GM12872 (cell line): ENCODE measurements around the gene HYAL1.

Source experiments
- TF ChIP-seq, protein P1 (sequence below): IDR thresholded peaks from 3 replicates; pipeline ENCODE4 v1.5.1; 2011; ENCODE audit warnings: low read depth, mild to moderate bottlenecking, low read length, moderate library complexity; ENCODE audit not compliant: insufficient read depth

HYAL1 gene

GRCh38 chr3:50345586-50346234 is 42.3 kb upstream of the HYAL1 start, which contains the start of gene ZMYND10:
Gene ZMYND10 (minus strand): TSS chr3:50345732. CDS start chr3:50345579, 153 bp downstream.
- TF ChIP-seq, protein P1, sequence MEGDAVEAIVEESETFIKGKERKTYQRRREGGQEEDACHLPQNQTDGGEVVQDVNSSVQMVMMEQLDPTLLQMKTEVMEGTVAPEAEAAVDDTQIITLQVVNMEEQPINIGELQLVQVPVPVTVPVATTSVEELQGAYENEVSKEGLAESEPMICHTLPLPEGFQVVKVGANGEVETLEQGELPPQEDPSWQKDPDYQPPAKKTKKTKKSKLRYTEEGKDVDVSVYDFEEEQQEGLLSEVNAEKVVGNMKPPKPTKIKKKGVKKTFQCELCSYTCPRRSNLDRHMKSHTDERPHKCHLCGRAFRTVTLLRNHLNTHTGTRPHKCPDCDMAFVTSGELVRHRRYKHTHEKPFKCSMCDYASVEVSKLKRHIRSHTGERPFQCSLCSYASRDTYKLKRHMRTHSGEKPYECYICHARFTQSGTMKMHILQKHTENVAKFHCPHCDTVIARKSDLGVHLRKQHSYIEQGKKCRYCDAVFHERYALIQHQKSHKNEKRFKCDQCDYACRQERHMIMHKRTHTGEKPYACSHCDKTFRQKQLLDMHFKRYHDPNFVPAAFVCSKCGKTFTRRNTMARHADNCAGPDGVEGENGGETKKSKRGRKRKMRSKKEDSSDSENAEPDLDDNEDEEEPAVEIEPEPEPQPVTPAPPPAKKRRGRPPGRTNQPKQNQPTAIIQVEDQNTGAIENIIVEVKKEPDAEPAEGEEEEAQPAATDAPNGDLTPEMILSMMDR = no peak

DNA sequence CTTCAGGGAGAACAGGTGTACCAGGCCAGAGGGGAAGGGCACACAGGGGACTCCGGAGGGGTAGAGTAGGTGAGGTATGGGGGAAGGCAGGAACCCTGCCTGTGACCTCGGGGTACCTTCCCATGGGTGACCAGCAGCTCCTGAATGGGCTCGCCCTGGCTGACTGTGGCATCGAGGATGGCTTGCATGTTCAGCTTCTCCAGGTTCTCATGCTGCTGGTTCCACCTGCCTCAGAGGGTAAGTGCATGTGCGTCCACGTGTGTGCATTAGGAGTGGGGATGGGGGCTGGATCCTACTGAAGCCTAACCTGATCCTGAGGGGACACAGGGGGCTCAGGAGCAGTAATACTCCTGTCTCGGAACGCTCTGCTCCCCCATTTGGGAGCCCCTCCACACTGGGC is 41.6 kb upstream of the HYAL1 start:
- TF ChIP-seq, protein P1 = no peak

- TF ChIP-seq, protein P1 = no peak
Observed at GRCh38 chr3:50342813-50343633, 39.6 kb upstream of the HYAL1 start.

- TF ChIP-seq, protein P1 = no peak
Observed at GRCh38 chr3:50341996-50342650, 38.7 kb upstream of the HYAL1 start.

- TF ChIP-seq, protein P1 = no peak
Observed at GRCh38 chr3:50341537-50341936, 38.2 kb upstream of the HYAL1 start.

- TF ChIP-seq, protein P1 = no peak
Observed at GRCh38 chr3:50340448-50341329, 37.3 kb upstream of the HYAL1 start, which contains the start of gene RASSF1. Gene RASSF1 (minus strand): TSS chr3:50340836. CDS start chr3:50340805, 31 bp downstream.
